Osteocyte (in vitro differentiated cells): ENCODE data around the gene ARPC1B. TPM values are rescaled to one million over a fixed set of nuclear protein-coding genes. Genes with fewer than 3 reads are reported as not detected.

Experiments
- DNase-seq: peaks from one replicate; pipeline ENCODE4 v3.0.0; 2021; ENCODE audit warnings: mixed read lengths; ENCODE audit not compliant: unreplicated experiment; ENCODE audit errors: extremely low spot score
- H3K27ac Mint-ChIP-seq: one replicate; pipeline ENCODE4 v1.8.0; 2021; ENCODE audit warnings: mild to moderate bottlenecking, mixed read lengths; ENCODE audit not compliant: unreplicated experiment
- H3K27me3 Mint-ChIP-seq: one replicate; pipeline ENCODE4 v1.8.0; 2021; ENCODE audit warnings: mixed read lengths; ENCODE audit not compliant: unreplicated experiment
- H3K36me3 Mint-ChIP-seq: one replicate; pipeline ENCODE4 v1.8.0; 2021; ENCODE audit warnings: mixed read lengths; ENCODE audit not compliant: unreplicated experiment
- H3K4me1 Mint-ChIP-seq: one replicate; pipeline ENCODE4 v1.8.0; 2021; ENCODE audit warnings: mixed read lengths; ENCODE audit not compliant: unreplicated experiment
- H3K4me3 Mint-ChIP-seq: one replicate; pipeline ENCODE4 v1.8.0; 2021; ENCODE audit warnings: mild to moderate bottlenecking, moderate library complexity, mixed read lengths; ENCODE audit not compliant: unreplicated experiment
- H3K9me3 Mint-ChIP-seq: one replicate; pipeline ENCODE4 v1.8.0; 2021; ENCODE audit warnings: mixed read lengths; ENCODE audit not compliant: unreplicated experiment
- total RNA-seq: library from RNA; stranded (reverse); gene quantifications from 2 replicates; pipeline ENCODE4 v1.2.1, GENCODE V29; 2021
- TF ChIP-seq, protein P1 (sequence below): fragments of 200-600 bp; sonication (generic); IDR thresholded peaks from 2 replicates; pipeline ENCODE4 v1.5.0; 2021; ENCODE audit warnings: antibody characterized with exemption, mild to moderate bottlenecking, moderate library complexity

Gene ARPC1B
- total RNA-seq, 1 donor from 2014 or later, result 76.1 TPM

DNA sequence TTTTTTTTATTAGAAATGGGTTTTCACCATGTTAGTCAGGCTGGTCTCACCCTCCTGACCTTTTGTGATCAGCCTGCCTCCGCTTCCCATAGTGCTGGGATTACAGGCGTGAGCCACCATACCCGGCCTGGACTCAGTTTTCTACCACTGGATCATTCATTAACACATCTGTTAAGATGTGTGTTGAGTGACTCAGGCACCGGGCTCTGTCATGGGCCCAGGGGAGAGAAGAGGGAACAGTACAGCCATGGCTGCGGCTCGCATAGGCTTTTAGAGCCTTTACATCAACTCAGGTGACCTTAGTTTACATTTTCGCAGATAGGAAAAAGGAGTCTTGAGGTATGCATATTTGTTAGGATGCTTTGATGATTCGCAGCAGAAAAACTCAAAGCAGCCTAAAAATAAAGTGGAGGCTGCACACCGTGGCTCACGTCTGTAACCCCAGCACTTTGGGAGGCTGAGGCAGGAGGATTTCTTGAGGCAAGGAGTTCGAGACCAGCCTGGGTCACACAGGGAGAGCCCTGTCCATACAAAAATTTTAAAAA lies 3.1 kb upstream of the ARPC1B start:
- TF ChIP-seq, protein P1, sequence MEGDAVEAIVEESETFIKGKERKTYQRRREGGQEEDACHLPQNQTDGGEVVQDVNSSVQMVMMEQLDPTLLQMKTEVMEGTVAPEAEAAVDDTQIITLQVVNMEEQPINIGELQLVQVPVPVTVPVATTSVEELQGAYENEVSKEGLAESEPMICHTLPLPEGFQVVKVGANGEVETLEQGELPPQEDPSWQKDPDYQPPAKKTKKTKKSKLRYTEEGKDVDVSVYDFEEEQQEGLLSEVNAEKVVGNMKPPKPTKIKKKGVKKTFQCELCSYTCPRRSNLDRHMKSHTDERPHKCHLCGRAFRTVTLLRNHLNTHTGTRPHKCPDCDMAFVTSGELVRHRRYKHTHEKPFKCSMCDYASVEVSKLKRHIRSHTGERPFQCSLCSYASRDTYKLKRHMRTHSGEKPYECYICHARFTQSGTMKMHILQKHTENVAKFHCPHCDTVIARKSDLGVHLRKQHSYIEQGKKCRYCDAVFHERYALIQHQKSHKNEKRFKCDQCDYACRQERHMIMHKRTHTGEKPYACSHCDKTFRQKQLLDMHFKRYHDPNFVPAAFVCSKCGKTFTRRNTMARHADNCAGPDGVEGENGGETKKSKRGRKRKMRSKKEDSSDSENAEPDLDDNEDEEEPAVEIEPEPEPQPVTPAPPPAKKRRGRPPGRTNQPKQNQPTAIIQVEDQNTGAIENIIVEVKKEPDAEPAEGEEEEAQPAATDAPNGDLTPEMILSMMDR, result no peak
- peaks cover 19% of the 10 kb centered on the region for H3K4me1 Mint-ChIP-seq
- H3K27ac Mint-ChIP-seq, result no peak overlapping the region
- H3K4me3 Mint-ChIP-seq, result no peak overlapping the region
- H3K36me3 Mint-ChIP-seq, result peaks cover 8% of the 10 kb centered on the region
- H3K27me3 Mint-ChIP-seq, result no peaks in the 10 kb centered on the region
- H3K9me3 Mint-ChIP-seq, result no peaks in the 10 kb centered on the region
- DNase-seq, result no peak

DNA sequence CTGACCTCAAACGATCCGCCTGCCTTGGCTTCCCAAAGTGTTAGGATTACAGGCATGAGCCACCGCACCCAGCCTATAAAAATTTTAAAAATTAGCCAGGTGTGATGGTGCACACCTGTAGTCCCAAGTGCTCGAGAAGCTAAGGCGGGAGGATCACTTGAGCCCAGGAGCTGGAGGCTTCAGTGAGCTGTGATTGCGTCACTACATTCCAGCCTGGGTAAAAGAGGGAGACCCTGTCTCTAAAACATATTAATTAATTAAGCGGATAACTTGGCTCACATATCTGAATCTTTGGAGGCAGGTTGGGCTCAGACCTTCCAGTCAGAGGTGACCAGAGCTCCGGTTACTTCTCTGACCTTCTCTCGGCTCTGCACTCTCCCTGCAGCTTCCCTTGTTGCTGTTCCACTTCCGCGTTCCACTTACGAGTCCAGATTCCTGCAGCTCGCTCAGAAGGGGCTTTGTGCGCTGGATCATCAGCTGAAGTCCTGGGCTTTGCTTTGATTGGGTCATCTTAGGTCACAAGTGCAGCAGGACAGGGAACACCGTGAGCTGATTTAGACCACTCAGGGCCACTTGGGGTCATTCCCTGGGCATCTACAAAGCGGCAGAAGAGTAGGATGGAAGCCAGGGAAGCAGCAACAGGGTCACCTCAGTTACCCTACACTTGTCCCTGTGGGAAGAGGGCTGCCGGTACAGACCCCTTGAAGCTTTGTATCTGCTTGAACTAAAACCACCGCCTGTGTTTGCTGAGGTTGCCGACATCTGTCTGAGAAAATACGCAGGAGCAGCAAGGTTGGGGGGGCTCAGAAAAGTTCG lies 2.0 kb upstream of the ARPC1B start:
- Mint-ChIP-seq H3K4me3 (peak overlapping the region; percentile 72), H3K9me3 (no peaks in the 10 kb centered on the region), H3K36me3 (peaks cover 3% of the 10 kb centered on the region), H3K4me1 (peaks cover 20% of the 10 kb centered on the region), H3K27ac (peak overlapping the region; percentile 86), H3K27me3 (no peaks in the 10 kb centered on the region)
- no peak for DNase-seq
- TF ChIP-seq, protein P1, result no peak

DNA sequence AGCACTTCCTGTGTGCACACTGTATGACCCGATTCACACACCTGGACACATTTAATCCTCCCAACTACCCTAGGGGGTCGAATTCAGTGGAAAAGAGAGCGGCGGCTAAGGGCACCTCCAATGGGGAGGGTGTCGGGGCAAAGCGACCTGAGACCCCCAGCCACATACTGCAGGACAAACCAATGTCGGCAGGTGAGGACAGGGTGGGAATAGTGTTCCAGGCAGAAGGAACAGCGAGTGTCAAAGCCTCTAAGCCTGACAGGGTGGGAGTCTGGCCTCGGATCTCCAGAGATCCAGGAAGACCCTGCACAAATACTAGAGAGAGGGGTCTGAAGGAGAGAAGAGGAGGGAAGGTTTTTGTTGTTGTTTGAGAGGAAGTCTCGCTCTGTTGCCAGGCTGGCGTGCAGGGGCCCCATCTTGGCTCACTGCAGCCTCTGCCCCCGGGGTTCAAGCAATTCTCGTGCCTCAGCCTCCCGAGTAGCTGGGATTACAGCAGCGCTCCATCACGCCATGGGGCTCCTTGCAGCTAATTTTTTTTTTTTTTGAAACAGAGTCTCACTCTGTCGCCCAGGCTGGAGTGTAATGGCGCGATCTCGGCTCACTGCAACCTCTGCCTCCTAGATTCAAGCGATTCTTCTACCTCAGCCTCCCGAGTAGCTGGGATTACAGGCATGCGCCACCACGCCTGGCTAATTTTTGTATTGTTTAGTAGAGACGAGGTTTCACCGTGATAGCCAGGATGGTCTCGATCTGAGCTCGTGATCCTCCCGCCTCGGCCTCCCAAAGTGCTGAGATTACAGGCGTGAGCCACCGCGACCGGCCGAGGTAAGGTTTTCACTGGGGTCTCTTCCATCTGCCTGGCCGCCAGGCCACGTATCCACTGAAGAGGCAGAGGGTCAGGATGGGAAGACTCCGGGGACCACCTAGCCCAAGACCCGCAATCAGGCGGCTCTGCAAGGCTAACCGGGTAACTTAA lies 1.2 kb upstream of the ARPC1B start:
- Mint-ChIP-seq H3K27me3 (no peaks in the 10 kb centered on the region), H3K4me1 (peaks cover 20% of the 10 kb centered on the region), H3K27ac (peak overlapping the region; percentile 86)

DNA sequence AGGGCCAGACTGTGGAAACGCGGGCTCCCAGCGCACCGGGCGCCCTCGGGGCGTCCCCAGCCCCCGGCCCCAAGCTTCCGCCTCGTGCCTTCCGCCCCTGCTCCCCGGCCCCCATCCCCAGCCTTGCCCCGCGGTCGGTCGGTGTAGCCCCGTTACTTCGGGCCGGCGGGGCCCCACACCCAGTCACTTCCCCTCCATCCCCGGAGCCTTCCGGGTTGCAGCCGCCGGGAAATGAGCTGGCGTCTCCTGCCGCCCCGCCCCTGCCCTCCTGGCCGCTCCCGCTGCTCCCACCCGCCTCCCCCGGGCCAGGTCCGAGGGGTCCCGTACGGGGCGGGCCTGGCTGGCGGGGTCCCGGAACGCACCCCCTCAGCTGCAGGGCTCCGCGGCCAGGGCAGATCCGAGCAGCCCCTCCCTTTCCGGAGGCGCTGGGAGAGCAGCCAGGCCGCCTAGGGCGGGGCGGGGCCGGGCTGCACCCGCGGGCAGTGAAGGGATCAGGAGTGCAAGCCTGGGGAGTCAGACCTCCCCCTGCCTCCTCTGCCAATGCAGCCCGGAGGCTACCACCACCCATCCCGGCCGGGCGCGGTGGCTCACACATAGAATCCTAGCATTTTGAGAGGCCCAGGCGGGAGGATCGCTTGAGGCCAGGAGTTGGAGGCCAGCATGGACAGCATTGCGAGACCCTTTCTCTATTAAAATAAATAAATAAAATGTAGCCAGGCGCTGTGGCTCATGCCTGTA lies 709 bp downstream of the ARPC1B start:
- Mint-ChIP-seq H3K27me3 (no peaks in the 10 kb centered on the region), H3K27ac (peak overlapping the region; percentile 38), H3K9me3 (no peaks in the 10 kb centered on the region), H3K4me1 (peaks cover 34% of the 10 kb centered on the region), H3K4me3 (peak overlapping the region; percentile 65), H3K36me3 (peaks cover 2% of the 10 kb centered on the region)
- TF ChIP-seq, protein P1, result no peak
- DNase-seq, result peak; percentile 89

More for the DNA sequence above, 1.2 kb upstream of the ARPC1B start:
- H3K36me3 Mint-ChIP-seq, result peaks cover 4% of the 10 kb centered on the region
- no peak for DNase-seq
- TF ChIP-seq, protein P1, result no peak
- H3K4me3 Mint-ChIP-seq, result peak overlapping the region; percentile 72
- no peaks in the 10 kb centered on the region for H3K9me3 Mint-ChIP-seq
